Esophagus muscularis mucosa (tissue), 4 donors: ENCODE measurements around the gene MAX. TPM values are rescaled to one million over a fixed set of nuclear protein-coding genes. Genes with fewer than 3 reads are reported as not detected.

Experiments used
- DNase-seq: peaks from one replicate; pipeline ENCODE4 v3.0.0-alpha.2; 2017; ENCODE audit errors: extremely low spot score
- H3K27ac ChIP-seq, 4 donors: fragments of 200-600 bp; sonication (generic); replicated peaks in 1 of 4; 1 replicate in 3 of 4; 2 replicates in 1 of 4; pipeline ENCODE4 v1.5.1; 2016 to 2019; ENCODE audit warnings: mild to moderate bottlenecking in 1 of 4
- H3K27me3 ChIP-seq, 4 donors: fragments of 200-600 bp; sonication (generic); one replicate each; pipeline versions ENCODE4 v1.5.1 to v1.6.0; 2016 to 2019
- H3K36me3 ChIP-seq, 4 donors: fragments of 200-600 bp; sonication (generic); one replicate each; pipeline ENCODE4 v1.5.1; 2016 to 2019
- H3K4me1 ChIP-seq, 4 donors: fragments of 200-600 bp; sonication (generic); one replicate each; pipeline ENCODE4 v1.5.1; 2016 to 2019
- H3K4me3 ChIP-seq, 4 donors: fragments of 200-600 bp; sonication (generic); 1 replicate in 2 of 4; 2 replicates in 2 of 4; pipeline ENCODE4 v1.5.1; 2016 to 2019; ENCODE audit warnings: mild to moderate bottlenecking in 4 of 4, moderate library complexity in 1 of 4
- H3K9me3 ChIP-seq, 4 donors: fragments of 200-600 bp; sonication (generic); 1 replicate in 3 of 4; 2 replicates in 1 of 4; pipeline ENCODE4 v1.5.1; 2016 to 2019
- EP300 ChIP-seq: sonication (generic); formaldehyde crosslinking; IDR thresholded peaks from one replicate; pipeline ENCODE4 v1.6.1; 2017; ENCODE audit warnings: antibody characterized with exemption
- POLR2A ChIP-seq: fragments of 450-650 bp; IDR thresholded peaks from one replicate; pipeline ENCODE4 v1.6.1; 2017; ENCODE audit warnings: antibody characterized with exemption, moderate library complexity, mild to moderate bottlenecking, low read depth
- POLR2AphosphoS5 ChIP-seq, 2 donors: sonication (generic); formaldehyde crosslinking; IDR thresholded peaks; one replicate each; pipeline ENCODE4 v1.6.1; 2017; ENCODE audit warnings: antibody characterized with exemption in 2 of 2
- WGBS: methylation state at CpG from one replicate; pipeline ENCODE4 v1.1.5; 2018; 5-methylcytosine and 5-hydroxymethylcytosine counted together
- intact Hi-C: fragments of 100-400 bp; cut with DNase I; formaldehyde crosslinking; loops from one replicate; pipeline ENCODE4 v1.15.1; 2023
- small RNA-seq, 3 donors: library from RNA; depleted of rRNA; stranded (forward); fragments of <200 nt; gene quantifications; one replicate each; pipeline ENCODE3, GENCODE V24; 2016
- total RNA-seq, 4 donors: library from RNA; depleted of rRNA; stranded (reverse); fragments of >200 nt; gene quantifications; one replicate each; pipeline versions ENCODE4 v1.1.0 to v1.2.1, GENCODE V29; 2016
- TF ChIP-seq, protein P1 (sequence below), 3 experiments: fragments of 200-600 bp in 2 of 3; fragments of 450-650 bp in 1 of 3; sonication (generic) in 2 of 3; IDR thresholded peaks; one replicate each; pipeline ENCODE4 v1.5.1; 2017 to 2019; ENCODE audit warnings: antibody characterized with exemption in 3 of 3, mild to moderate bottlenecking in 2 of 3, moderate library complexity in 1 of 3

Gene MAX
- total RNA-seq, 4 donors from 2014 or later, result 69.3 to 88.0 (median 77.4) TPM

DNA sequence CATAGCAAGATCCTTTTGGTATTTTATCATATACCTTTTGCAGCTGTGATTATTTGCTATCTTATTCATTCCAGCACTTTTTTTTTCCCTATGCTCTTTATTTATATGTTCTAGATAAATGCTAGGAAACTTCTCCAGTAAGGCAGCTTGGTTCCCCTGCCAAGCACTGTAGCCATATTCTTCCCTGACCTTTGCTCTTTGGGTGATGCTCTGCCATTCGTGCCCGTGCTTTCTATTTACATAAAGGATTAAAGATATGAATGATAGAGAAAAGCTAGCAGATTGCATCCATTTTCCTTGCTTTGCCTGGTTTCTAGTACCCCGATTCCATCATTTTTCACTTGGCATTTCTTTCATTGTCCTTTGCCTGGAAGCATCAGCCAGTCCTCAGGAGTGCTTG, 73.4 kb downstream of the MAX start:
- DNase-seq, result no peak
- Histone ChIP-seq H3K4me3 (no peak overlapping the region), H3K36me3 (peaks cover 11 to 65% (median 31%) of the 10 kb centered on the region in 4 donors), H3K4me1 (peaks cover 0 to 24% (median 19%) of the 10 kb centered on the region in 4 donors), H3K27me3 (no peaks in the 10 kb centered on the region), H3K27ac (no peak overlapping the region), H3K9me3 (no peaks in the 10 kb centered on the region)
- intact Hi-C loops, result no loop called here
- 77% methylated on average over 3 of the region's 3 CpGs for WGBS
- TF ChIP-seq EP300 (no peak), POLR2A (no peak), POLR2AphosphoS5 (IDR thresholded peaks at IDR 0.05) (no peak)
- TF ChIP-seq, protein P1, sequence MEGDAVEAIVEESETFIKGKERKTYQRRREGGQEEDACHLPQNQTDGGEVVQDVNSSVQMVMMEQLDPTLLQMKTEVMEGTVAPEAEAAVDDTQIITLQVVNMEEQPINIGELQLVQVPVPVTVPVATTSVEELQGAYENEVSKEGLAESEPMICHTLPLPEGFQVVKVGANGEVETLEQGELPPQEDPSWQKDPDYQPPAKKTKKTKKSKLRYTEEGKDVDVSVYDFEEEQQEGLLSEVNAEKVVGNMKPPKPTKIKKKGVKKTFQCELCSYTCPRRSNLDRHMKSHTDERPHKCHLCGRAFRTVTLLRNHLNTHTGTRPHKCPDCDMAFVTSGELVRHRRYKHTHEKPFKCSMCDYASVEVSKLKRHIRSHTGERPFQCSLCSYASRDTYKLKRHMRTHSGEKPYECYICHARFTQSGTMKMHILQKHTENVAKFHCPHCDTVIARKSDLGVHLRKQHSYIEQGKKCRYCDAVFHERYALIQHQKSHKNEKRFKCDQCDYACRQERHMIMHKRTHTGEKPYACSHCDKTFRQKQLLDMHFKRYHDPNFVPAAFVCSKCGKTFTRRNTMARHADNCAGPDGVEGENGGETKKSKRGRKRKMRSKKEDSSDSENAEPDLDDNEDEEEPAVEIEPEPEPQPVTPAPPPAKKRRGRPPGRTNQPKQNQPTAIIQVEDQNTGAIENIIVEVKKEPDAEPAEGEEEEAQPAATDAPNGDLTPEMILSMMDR (IDR thresholded peaks at IDR 0.05), result no peak

DNA sequence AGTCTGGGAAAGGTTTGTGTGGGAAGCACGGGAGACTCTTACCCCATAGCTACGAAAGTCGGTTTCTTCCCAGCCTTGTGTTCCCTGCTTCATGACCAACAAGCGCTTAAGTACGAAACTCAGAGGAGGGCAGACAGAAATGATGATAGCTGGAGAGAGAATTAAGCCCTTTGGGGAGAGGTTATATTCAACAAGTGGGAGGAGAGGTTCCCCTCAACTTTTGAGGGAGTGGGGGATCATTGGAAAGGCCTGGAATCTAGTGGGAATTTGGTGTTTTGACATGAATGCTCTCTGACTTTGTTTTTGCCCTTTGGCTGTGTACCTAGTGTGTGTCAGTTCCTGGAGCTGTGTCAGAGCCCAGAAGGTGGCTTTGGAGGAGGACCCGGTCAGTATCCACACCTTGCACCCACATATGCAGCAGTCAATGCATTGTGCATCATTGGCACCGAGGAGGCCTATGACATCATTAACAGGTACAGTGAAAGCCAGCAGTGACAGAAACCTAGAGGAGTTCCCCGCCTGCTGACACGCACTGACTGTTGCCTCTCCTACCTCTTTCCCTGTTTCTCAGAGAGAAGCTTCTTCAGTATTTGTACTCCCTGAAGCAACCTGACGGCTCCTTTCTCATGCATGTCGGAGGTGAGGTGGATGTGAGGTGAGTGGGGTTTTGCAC, 75.1 kb downstream of the MAX start:
- H3K9me3 ChIP-seq, result no peaks in the 10 kb centered on the region
- TF ChIP-seq, protein P1 (IDR thresholded peaks at IDR 0.05), result no peak
- TF ChIP-seq EP300, result no peak
- TF ChIP-seq POLR2A, result no peak
- no peak for TF ChIP-seq POLR2AphosphoS5 (IDR thresholded peaks at IDR 0.05)
- DNase-seq, result no peak
- H3K27ac ChIP-seq, result peak overlapping the region in 1 of 4 donors; percentile 80
- peaks cover 7 to 48% (median 21%) of the 10 kb centered on the region in 4 donors for H3K36me3 ChIP-seq
- peaks cover 0 to 24% (median 19%) of the 10 kb centered on the region in 4 donors for H3K4me1 ChIP-seq
- no peak overlapping the region for H3K4me3 ChIP-seq
- H3K27me3 ChIP-seq, result no peaks in the 10 kb centered on the region
- intact Hi-C loops, result no loop called here
- 95% methylated on average over 11 of the region's 11 CpGs for WGBS

DNA sequence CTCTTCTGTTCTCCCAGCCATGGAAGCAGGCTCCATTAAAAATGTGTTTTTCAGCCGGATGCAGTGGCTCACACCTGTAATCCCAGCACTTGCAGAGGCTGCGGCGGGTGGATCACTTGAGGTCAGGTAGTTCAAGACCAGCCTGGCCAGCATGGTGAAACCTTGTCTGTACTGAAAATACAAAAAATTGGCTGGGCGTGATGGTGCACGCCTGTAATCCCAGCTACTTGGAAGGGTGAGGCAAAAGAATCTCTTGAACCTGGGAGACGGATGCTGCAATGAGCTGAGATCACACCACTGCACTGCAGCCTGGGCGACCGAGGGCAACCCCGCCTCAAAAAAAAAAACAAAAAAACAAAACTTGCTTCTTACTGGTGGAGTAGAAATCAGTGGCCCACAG, 75.8 kb downstream of the MAX start:
- no peak for DNase-seq
- 93% methylated on average over 9 of the region's 9 CpGs for WGBS
- no peak for TF ChIP-seq EP300
- TF ChIP-seq, protein P1 (IDR thresholded peaks at IDR 0.05), result no peak
- TF ChIP-seq POLR2A, result no peak
- no peak for TF ChIP-seq POLR2AphosphoS5 (IDR thresholded peaks at IDR 0.05)
- Histone ChIP-seq H3K27me3 (no peaks in the 10 kb centered on the region), H3K9me3 (no peaks in the 10 kb centered on the region), H3K4me1 (peaks cover 0 to 24% (median 19%) of the 10 kb centered on the region in 4 donors), H3K4me3 (peak overlapping the region in 1 of 4 donors; percentile 10), H3K27ac (peak overlapping the region; percentile 64 to 81 (median 78)), H3K36me3 (peaks cover 7 to 50% (median 20%) of the 10 kb centered on the region in 4 donors)
- intact Hi-C loops, result no loop called here

DNA sequence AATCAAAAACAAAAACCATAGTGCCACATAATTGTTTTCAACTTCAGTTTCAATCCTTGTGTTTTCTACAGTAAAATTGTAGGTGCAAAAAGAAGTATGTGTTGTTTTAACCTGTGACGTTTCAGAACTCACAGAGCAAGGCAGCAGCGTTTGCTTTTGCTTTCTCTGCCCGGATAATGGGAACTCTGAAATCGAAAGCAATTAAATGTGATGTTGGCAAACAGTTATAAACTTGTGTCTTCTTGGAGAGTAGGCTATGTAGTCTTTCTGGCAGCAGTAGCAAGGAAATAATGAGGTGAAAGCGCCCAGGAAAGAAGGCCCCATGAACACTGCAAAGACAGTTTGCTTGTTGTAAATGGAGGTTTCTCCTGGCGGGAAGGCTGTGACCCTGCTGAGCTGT, 76.5 kb downstream of the MAX start:
- peak overlapping the region; percentile 10 to 25 (median 14) for H3K4me3 ChIP-seq
- intact Hi-C loops, result no loop called here
- H3K36me3 ChIP-seq, result peaks cover 7 to 49% (median 20%) of the 10 kb centered on the region in 4 donors
- TF ChIP-seq POLR2A (no peak), EP300 (no peak), POLR2AphosphoS5 (IDR thresholded peaks at IDR 0.05) (no peak)
- TF ChIP-seq, protein P1 (IDR thresholded peaks at IDR 0.05), result no peak
- no peak for DNase-seq
- no peaks in the 10 kb centered on the region for H3K27me3 ChIP-seq
- peak overlapping the region; percentile 64 to 81 (median 78) for H3K27ac ChIP-seq
- no peaks in the 10 kb centered on the region for H3K9me3 ChIP-seq
- WGBS, result 45% methylated on average over 6 of the region's 6 CpGs
- H3K4me1 ChIP-seq, result peaks cover 0 to 24% (median 19%) of the 10 kb centered on the region in 4 donors

Small RNA genes lying within 50 kb of the gene (small RNA-seq; reads per million reads assigned to genes)
- gene MIR4706 (0 reads per million in 3 donors), gene RNU2-14P (0 to 0.33 (median 0.17) reads per million in 3 donors)

Other genes with a start within 250 kb of the MAX start
- gene SPTB, start 222.6 kb downstream of the MAX start, total RNA-seq, result 1 to 10 TPM in 3 of 4 donors, under 1 TPM in 1; 0.83 to 2.5 (median 1.8) TPM
- 100 to 1,000 TPM in 3 of 4 donors, 10 to 100 TPM in 1; 67.0 to 138 (median 107) TPM for gene CHURC1, start 188.1 kb downstream of the MAX start, total RNA-seq
- not detected for gene GPX2, start 159.8 kb downstream of the MAX start, total RNA-seq
- 10 to 100 TPM in 1 of 4 donors, 1 to 10 TPM in 3; 3.7 to 11.4 (median 7.1) TPM for gene RAB15, start 130.2 kb downstream of the MAX start, total RNA-seq
- gene FNTB, start 115.6 kb downstream of the MAX start, total RNA-seq, result 10 to 100 TPM; 10.3 to 20.7 (median 15.5) TPM